Fibroblast of lung (primary cell): Measurements from ENCODE around the gene DLGAP4.

Source experiments
- CTCF ChIP-seq, 2 donors: IDR thresholded peaks in 1 of 2; conservative IDR thresholded peaks in 1 of 2; 1 replicate in 1 of 2; 2 replicates in 1 of 2; pipeline ENCODE4 v1.5.1; 2011 to 2012; ENCODE audit warnings: low read length in 2 of 2, control low read depth in 1 of 2, inconsistent platforms in 1 of 2, low read depth in 1 of 2, mild to moderate bottlenecking in 1 of 2
- EZH2 ChIP-seq: IDR thresholded peaks from 2 replicates; pipeline ENCODE4 v1.5.1; 2012; ENCODE audit warnings: low read length, control low read depth, mild to moderate bottlenecking; ENCODE audit errors: missing control alignments

GRCh38 chr20:36447101-36447500 lies 141.0 kb downstream of the DLGAP4 start:
- no peak for TF ChIP-seq CTCF (conservative IDR thresholded peaks at IDR 0.05 in 1 of 2, IDR thresholded peaks at IDR 0.05 in 1 of 2; ENCODE audit: low read depth in 1 of 2, low read length in 2 of 2)
- TF ChIP-seq EZH2: no peak
